Right lobe of liver (tissue), 4 donors: ENCODE measurements around the gene OBP2A.

ENCODE experiments used
- CTCF ChIP-seq, 4 donors: fragments of 200-600 bp in 3 of 4; fragments of 450-650 bp in 1 of 4; IDR thresholded peaks; one replicate each; pipeline versions ENCODE4 v1.5.1 to v1.8.0; 2016 to 2022; ENCODE audit warnings: antibody characterized with exemption in 4 of 4, mild to moderate bottlenecking in 2 of 4
- POLR2A ChIP-seq: fragments of 450-650 bp; IDR thresholded peaks from one replicate; pipeline ENCODE4 v1.6.1; 2017; ENCODE audit warnings: antibody characterized with exemption, mild to moderate bottlenecking
- donor health status: DM: no; HTN: no; CAD: no.
- donor health status: DM: no; HTN: no; CAD: no.
- donor health status: DM: no; HTN: yes; CAD: no.

GRCh38 chr9:135536216-135536615, 9.7 kb upstream of the OBP2A start:
- TF ChIP-seq CTCF (IDR thresholded peaks at IDR 0.05) (no peak), POLR2A (no peak)
